Measurements from ENCODE around the gene KLK2.

Gene KLK2

DNA sequence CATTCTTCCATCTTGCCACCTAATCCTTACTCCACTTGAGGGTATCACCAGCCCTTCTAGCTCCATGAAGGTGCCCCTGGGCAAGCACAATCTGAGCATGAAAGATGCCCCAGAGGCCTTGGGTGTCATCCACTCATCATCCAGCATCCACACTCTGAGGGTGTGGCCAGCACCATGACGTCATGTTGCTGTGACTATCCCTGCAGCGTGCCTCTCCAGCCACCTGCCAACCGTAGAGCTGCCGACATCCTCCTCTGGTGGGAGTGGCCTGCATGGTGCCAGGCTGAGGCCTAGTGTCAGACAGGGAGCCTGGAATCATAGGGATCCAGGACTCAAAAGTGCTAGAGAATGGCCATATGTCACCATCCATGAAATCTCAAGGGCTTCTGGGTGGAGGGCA lies 21.6 kb upstream of the KLK2 start:
- no peak overlapping the region for H3K27ac ChIP-seq (ENCODE audit: low read depth, low read length)
- peaks cover 71% of the 10 kb centered on the region for H3K27me3 ChIP-seq (ENCODE audit: control insufficient read depth, insufficient read depth, low read length)
- H3K9ac ChIP-seq (ENCODE audit: low read length): no peak overlapping the region

DNA sequence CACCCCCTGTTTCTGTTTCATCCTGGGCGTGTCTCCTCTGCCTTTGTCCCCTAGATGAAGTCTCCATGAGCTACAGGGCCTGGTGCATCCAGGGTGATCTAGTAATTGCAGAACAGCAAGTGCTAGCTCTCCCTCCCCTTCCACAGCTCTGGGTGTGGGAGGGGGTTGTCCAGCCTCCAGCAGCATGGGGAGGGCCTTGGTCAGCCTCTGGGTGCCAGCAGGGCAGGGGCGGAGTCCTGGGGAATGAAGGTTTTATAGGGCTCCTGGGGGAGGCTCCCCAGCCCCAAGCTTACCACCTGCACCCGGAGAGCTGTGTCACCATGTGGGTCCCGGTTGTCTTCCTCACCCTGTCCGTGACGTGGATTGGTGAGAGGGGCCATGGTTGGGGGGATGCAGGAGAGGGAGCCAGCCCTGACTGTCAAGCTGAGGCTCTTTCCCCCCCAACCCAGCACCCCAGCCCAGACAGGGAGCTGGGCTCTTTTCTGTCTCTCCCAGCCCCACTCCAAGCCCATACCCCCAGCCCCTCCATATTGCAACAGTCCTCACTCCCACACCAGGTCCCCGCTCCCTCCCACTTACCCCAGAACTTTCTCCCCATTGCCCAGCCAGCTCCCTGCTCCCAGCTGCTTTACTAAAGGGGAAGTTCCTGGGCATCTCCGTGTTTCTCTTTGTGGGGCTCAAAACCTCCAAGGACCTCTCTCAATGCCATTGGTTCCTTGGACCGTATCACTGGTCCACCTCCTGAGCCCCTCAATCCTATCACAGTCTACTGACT lies 18.4 kb upstream of the KLK2 start, which contains the start of gene KLK3:
Gene KLK3 (plus strand): TSS at position 280 of the 775 bp plus-strand sequence. CDS start 41 bp downstream, at position 321.
- H3K9ac ChIP-seq (ENCODE audit: low read length): no peak within 1 kb of the TSS
- peaks cover 11% of the 10 kb centered on the region; the same call in 1 of the 2 replicates for H3K4me1 ChIP-seq (ENCODE audit: control insufficient read depth, insufficient read depth, low read length)
- peaks cover 86% of the 10 kb centered on the region for H3K27me3 ChIP-seq (ENCODE audit: control insufficient read depth, insufficient read depth, low read length)
- H3K36me3 ChIP-seq (ENCODE audit: control insufficient read depth, insufficient read depth, low read length): no peaks in the 10 kb centered on the region
- H3K9me3 ChIP-seq (ENCODE audit: control insufficient read depth, insufficient read depth, low read depth, low read length): no peaks in the 10 kb centered on the region
- H3K4me3 ChIP-seq (ENCODE audit: low read depth, low read length): no peak within 1 kb of the TSS
- no peak within 1 kb of the TSS for H3K27ac ChIP-seq (ENCODE audit: low read depth, low read length)

More for the DNA sequence above, 21.6 kb upstream of the KLK2 start:
- no peaks in the 10 kb centered on the region for H3K9me3 ChIP-seq (ENCODE audit: control insufficient read depth, insufficient read depth, low read depth, low read length)
- H3K4me1 ChIP-seq (ENCODE audit: control insufficient read depth, insufficient read depth, low read length): no peaks in the 10 kb centered on the region
- H3K4me3 ChIP-seq (ENCODE audit: low read depth, low read length): no peak overlapping the region
- H3K36me3 ChIP-seq (ENCODE audit: control insufficient read depth, insufficient read depth, low read length): no peaks in the 10 kb centered on the region

DNA sequence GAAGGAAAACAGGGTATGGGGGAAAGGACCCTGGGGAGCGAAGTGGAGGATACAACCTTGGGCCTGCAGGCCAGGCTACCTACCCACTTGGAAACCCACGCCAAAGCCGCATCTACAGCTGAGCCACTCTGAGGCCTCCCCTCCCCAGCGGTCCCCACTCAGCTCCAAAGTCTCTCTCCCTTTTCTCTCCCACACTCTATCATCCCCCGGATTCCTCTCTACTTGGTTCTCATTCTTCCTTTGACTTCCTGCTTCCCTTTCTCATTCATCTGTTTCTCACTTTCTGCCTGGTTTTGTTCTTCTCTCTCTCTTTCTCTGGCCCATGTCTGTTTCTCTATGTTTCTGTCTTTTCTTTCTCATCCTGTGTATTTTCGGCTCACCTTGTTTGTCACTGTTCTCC lies 15.9 kb upstream of the KLK2 start:
- peaks cover 11% of the 10 kb centered on the region; the same call in 1 of the 2 replicates for H3K4me1 ChIP-seq (ENCODE audit: control insufficient read depth, insufficient read depth, low read length)
- peaks cover 76% of the 10 kb centered on the region for H3K27me3 ChIP-seq (ENCODE audit: control insufficient read depth, insufficient read depth, low read length)

DNA sequence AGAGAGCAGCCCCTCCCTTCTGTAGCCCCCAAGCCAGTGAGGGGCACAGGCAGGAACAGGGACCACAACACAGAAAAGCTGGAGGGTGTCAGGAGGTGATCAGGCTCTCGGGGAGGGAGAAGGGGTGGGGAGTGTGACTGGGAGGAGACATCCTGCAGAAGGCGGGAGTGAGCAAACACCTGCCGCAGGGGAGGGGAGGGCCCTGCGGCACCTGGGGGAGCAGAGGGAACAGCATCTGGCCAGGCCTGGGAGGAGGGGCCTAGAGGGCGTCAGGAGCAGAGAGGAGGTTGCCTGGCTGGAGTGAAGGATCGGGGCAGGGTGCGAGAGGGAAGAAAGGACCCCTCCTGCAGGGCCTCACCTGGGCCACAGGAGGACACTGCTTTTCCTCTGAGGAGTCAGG lies 14.4 kb upstream of the KLK2 start:
- peaks cover 78% of the 10 kb centered on the region for H3K27me3 ChIP-seq (ENCODE audit: control insufficient read depth, insufficient read depth, low read length)
- no peak overlapping the region for H3K27ac ChIP-seq (ENCODE audit: low read depth, low read length)
- H3K4me1 ChIP-seq (ENCODE audit: control insufficient read depth, insufficient read depth, low read length): peaks cover 11% of the 10 kb centered on the region; the same call in 1 of the 2 replicates
- no peaks in the 10 kb centered on the region for H3K36me3 ChIP-seq (ENCODE audit: control insufficient read depth, insufficient read depth, low read length)
- no peak overlapping the region for H3K9ac ChIP-seq (ENCODE audit: low read length)
- H3K9me3 ChIP-seq (ENCODE audit: control insufficient read depth, insufficient read depth, low read depth, low read length): peaks cover 15% of the 10 kb centered on the region
- H3K4me3 ChIP-seq (ENCODE audit: low read depth, low read length): no peak overlapping the region

More for the DNA sequence above, 15.9 kb upstream of the KLK2 start:
- Histone ChIP-seq H3K27ac (ENCODE audit: low read depth, low read length) (no peak overlapping the region), H3K9me3 (ENCODE audit: control insufficient read depth, insufficient read depth, low read depth, low read length) (peaks cover 15% of the 10 kb centered on the region), H3K36me3 (ENCODE audit: control insufficient read depth, insufficient read depth, low read length) (no peaks in the 10 kb centered on the region), H3K4me3 (ENCODE audit: low read depth, low read length) (no peak overlapping the region), H3K9ac (ENCODE audit: low read length) (no peak overlapping the region)

DNA sequence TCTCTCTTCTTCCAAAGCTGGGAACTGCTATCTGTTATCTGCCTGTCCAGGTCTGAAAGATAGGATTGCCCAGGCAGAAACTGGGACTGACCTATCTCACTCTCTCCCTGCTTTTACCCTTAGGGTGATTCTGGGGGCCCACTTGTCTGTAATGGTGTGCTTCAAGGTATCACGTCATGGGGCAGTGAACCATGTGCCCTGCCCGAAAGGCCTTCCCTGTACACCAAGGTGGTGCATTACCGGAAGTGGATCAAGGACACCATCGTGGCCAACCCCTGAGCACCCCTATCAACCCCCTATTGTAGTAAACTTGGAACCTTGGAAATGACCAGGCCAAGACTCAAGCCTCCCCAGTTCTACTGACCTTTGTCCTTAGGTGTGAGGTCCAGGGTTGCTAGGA lies 13.4 kb upstream of the KLK2 start:
- Histone ChIP-seq H3K4me1 (ENCODE audit: control insufficient read depth, insufficient read depth, low read length) (peaks cover 11% of the 10 kb centered on the region; the same call in 1 of the 2 replicates), H3K4me3 (ENCODE audit: low read depth, low read length) (no peak overlapping the region), H3K27me3 (ENCODE audit: control insufficient read depth, insufficient read depth, low read length) (peaks cover 77% of the 10 kb centered on the region), H3K9ac (ENCODE audit: low read length) (no peak overlapping the region), H3K36me3 (ENCODE audit: control insufficient read depth, insufficient read depth, low read length) (no peaks in the 10 kb centered on the region), H3K9me3 (ENCODE audit: control insufficient read depth, insufficient read depth, low read depth, low read length) (peaks cover 15% of the 10 kb centered on the region), H3K27ac (ENCODE audit: low read depth, low read length) (no peak overlapping the region)

DNA sequence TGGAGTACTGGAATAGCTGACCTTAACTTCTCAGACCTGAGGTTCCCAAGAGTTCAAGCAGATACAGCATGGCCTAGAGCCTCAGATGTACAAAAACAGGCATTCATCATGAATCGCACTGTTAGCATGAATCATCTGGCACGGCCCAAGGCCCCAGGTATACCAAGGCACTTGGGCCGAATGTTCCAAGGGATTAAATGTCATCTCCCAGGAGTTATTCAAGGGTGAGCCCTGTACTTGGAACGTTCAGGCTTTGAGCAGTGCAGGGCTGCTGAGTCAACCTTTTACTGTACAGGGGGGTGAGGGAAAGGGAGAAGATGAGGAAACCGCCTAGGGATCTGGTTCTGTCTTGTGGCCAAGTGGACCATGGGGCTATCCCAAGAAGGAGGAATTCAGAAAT lies 12.2 kb upstream of the KLK2 start:
- H3K4me3 ChIP-seq (ENCODE audit: low read depth, low read length): no peak overlapping the region
- peaks cover 11% of the 10 kb centered on the region; the same call in 1 of the 2 replicates for H3K4me1 ChIP-seq (ENCODE audit: control insufficient read depth, insufficient read depth, low read length)
- H3K9ac ChIP-seq (ENCODE audit: low read length): no peak overlapping the region
- H3K36me3 ChIP-seq (ENCODE audit: control insufficient read depth, insufficient read depth, low read length): no peaks in the 10 kb centered on the region
- peaks cover 15% of the 10 kb centered on the region for H3K9me3 ChIP-seq (ENCODE audit: control insufficient read depth, insufficient read depth, low read depth, low read length)
- no peak overlapping the region for H3K27ac ChIP-seq (ENCODE audit: low read depth, low read length)
- H3K27me3 ChIP-seq (ENCODE audit: control insufficient read depth, insufficient read depth, low read length): peaks cover 68% of the 10 kb centered on the region

DNA sequence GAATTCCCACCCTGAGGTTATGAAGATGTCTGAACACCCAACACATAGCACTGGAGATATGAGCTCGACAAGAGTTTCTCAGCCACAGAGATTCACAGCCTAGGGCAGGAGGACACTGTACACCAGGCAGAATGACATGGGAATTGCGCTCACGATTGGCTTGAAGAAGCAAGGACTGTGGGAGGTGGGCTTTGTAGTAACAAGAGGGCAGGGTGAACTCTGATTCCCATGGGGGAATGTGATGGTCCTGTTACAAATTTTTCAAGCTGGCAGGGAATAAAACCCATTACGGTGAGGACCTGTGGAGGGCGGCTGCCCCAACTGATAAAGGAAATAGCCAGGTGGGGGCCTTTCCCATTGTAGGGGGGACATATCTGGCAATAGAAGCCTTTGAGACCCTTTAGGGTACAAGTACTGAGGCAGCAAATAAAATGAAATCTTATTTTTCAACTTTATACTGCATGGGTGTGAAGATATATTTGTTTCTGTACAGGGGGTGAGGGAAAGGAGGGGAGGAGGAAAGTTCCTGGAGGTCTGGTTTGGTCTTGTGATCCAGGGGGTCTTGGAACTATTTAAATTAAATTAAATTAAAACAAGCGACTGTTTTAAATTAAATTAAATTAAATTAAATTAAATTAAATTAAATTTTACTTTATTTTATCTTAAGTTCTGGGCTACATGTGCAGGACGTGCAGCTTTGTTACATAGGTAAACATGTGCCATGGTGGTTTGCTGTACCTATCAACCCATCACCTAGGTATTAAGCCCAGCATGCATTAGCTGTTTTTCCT lies 11.5 kb upstream of the KLK2 start:
- Histone ChIP-seq H3K9ac (ENCODE audit: low read length) (no peak overlapping the region), H3K4me1 (ENCODE audit: control insufficient read depth, insufficient read depth, low read length) (peaks cover 11% of the 10 kb centered on the region; the same call in 1 of the 2 replicates), H3K27me3 (ENCODE audit: control insufficient read depth, insufficient read depth, low read length) (peaks cover 68% of the 10 kb centered on the region), H3K27ac (ENCODE audit: low read depth, low read length) (no peak overlapping the region), H3K4me3 (ENCODE audit: low read depth, low read length) (no peak overlapping the region), H3K9me3 (ENCODE audit: control insufficient read depth, insufficient read depth, low read depth, low read length) (peaks cover 15% of the 10 kb centered on the region), H3K36me3 (ENCODE audit: control insufficient read depth, insufficient read depth, low read length) (no peaks in the 10 kb centered on the region)

DNA sequence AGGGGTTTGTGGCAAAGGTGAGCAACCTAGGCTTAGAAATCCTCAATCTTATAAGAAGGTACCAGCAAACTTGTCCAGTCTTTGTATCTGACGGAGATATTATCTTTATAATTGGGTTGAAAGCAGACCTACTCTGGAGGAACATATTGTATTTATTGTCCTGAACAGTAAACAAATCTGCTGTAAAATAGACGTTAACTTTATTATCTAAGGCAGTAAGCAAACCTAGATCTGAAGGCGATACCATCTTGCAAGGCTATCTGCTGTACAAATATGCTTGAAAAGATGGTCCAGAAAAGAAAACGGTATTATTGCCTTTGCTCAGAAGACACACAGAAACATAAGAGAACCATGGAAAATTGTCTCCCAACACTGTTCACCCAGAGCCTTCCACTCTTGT lies 3.8 kb upstream of the KLK2 start:
- Histone ChIP-seq H3K4me3 (ENCODE audit: low read depth, low read length) (no peak overlapping the region), H3K27me3 (ENCODE audit: control insufficient read depth, insufficient read depth, low read length) (peaks cover 82% of the 10 kb centered on the region), H3K36me3 (ENCODE audit: control insufficient read depth, insufficient read depth, low read length) (no peaks in the 10 kb centered on the region), H3K4me1 (ENCODE audit: control insufficient read depth, insufficient read depth, low read length) (no peaks in the 10 kb centered on the region), H3K27ac (ENCODE audit: low read depth, low read length) (no peak overlapping the region), H3K9me3 (ENCODE audit: control insufficient read depth, insufficient read depth, low read depth, low read length) (no peaks in the 10 kb centered on the region), H3K9ac (ENCODE audit: low read length) (no peak overlapping the region)

DNA sequence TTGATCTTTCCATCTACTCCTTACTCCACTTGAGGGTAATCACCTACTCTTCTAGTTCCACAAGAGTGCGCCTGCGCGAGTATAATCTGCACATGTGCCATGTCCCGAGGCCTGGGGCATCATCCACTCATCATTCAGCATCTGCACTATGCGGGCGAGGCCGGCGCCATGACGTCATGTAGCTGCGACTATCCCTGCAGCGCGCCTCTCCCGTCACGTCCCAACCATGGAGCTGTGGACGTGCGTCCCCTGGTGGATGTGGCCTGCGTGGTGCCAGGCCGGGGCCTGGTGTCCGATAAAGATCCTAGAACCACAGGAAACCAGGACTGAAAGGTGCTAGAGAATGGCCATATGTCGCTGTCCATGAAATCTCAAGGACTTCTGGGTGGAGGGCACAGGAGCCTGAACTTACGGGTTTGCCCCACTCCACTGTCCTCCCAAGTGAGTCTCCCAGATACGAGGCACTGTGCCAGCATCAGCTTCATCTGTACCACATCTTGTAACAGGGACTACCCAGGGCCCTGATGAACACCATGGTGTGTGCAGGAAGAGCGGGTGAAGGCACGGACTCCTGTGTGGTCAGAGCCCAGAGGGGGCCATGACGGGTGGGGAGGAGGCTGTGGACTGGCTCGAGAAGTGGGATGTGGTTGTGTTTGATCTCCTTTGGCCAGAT lies 2.7 kb upstream of the KLK2 start:
- no peaks in the 10 kb centered on the region for H3K36me3 ChIP-seq (ENCODE audit: control insufficient read depth, insufficient read depth, low read length)
- no peaks in the 10 kb centered on the region for H3K4me1 ChIP-seq (ENCODE audit: control insufficient read depth, insufficient read depth, low read length)
- H3K4me3 ChIP-seq (ENCODE audit: low read depth, low read length): no peak overlapping the region
- H3K27me3 ChIP-seq (ENCODE audit: control insufficient read depth, insufficient read depth, low read length): peaks cover 85% of the 10 kb centered on the region
- H3K27ac ChIP-seq (ENCODE audit: low read depth, low read length): no peak overlapping the region
- no peak overlapping the region for H3K9ac ChIP-seq (ENCODE audit: low read length)
- no peaks in the 10 kb centered on the region for H3K9me3 ChIP-seq (ENCODE audit: control insufficient read depth, insufficient read depth, low read depth, low read length)

DNA sequence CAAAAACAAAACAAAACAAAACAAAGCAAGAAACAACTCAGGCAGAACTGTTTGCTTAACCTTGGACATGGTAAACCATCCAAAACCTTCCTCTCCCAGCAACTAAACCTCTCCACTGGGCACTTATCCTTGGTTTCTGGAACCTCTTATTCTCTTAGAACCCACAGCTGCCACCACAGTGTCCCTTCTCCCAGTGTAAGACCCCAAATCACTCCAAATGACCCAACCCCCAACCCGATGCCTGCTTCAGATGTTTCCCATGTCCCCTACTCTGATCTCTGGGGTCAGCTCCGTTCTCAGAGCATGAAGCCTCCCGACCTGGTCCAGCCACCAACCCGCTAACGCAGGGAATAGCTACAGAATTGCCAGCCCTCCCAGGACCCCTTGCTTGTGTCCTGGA lies 972 bp downstream of the KLK2 start:
- H3K9me3 ChIP-seq (ENCODE audit: control insufficient read depth, insufficient read depth, low read depth, low read length): no peaks in the 10 kb centered on the region
- H3K4me1 ChIP-seq (ENCODE audit: control insufficient read depth, insufficient read depth, low read length): peaks cover 9% of the 10 kb centered on the region; the same call in 1 of the 2 replicates
- H3K27me3 ChIP-seq (ENCODE audit: control insufficient read depth, insufficient read depth, low read length): peaks cover 94% of the 10 kb centered on the region
- no peak overlapping the region for H3K4me3 ChIP-seq (ENCODE audit: low read depth, low read length)
- H3K27ac ChIP-seq (ENCODE audit: low read depth, low read length): no peak overlapping the region
- H3K9ac ChIP-seq (ENCODE audit: low read length): no peak overlapping the region
- H3K36me3 ChIP-seq (ENCODE audit: control insufficient read depth, insufficient read depth, low read length): no peaks in the 10 kb centered on the region
